PFSK-1 (cell line): Measurements from ENCODE around the gene FAIM2.

Source experiments
- FOXP2 ChIP-seq: optimal IDR thresholded peaks from 2 replicates; pipeline ENCODE3; 2011; ENCODE audit warnings: borderline replicate concordance, control low read depth, inconsistent platforms; ENCODE audit not compliant: insufficient read depth; ENCODE audit errors: extremely low read length, extremely low read depth
- POLR2AphosphoS5 ChIP-seq: IDR thresholded peaks from 2 replicates; pipeline ENCODE4 v1.6.1; 2012; ENCODE audit warnings: low read depth, mild to moderate bottlenecking, control low read depth, low read length, moderate library complexity
- REST ChIP-seq, 2 experiments: IDR thresholded peaks; 2 replicates each; pipeline versions ENCODE4 v1.6.1 to v1.8.0; 2011 to 2012; ENCODE audit warnings: low read depth in 2 of 2, low read length in 2 of 2, control low read depth in 1 of 2, inconsistent platforms in 1 of 2, mild to moderate bottlenecking in 1 of 2, moderate library complexity in 1 of 2; ENCODE audit not compliant: insufficient read depth in 1 of 2
- SIN3A ChIP-seq: IDR thresholded peaks from 2 replicates; pipeline ENCODE4 v1.6.1; 2012; ENCODE audit warnings: mild to moderate bottlenecking, low read length, moderate library complexity, borderline replicate concordance; ENCODE audit not compliant: insufficient read depth
- TAF1 ChIP-seq: IDR thresholded peaks from 2 replicates; pipeline ENCODE4 v1.6.1; 2012; ENCODE audit warnings: low read length, control low read depth, borderline replicate concordance; ENCODE audit not compliant: insufficient read depth

The FAIM2 gene

GRCh38 chr12:49909356-49909755, 5.7 kb upstream of the FAIM2 start:
- no peak for TF ChIP-seq FOXP2
- TF ChIP-seq POLR2AphosphoS5, result no peak
- TF ChIP-seq TAF1, result no peak
- TF ChIP-seq REST (IDR thresholded peaks at IDR 0.05; ENCODE audit: insufficient read depth in 1 of 2, low read depth in 2 of 2, low read length in 2 of 2), result no peak
- TF ChIP-seq SIN3A, result no peak

GRCh38 chr12:49907352-49907751, 3.7 kb upstream of the FAIM2 start:
- TF ChIP-seq FOXP2, result no peak
- no peak for TF ChIP-seq TAF1
- TF ChIP-seq SIN3A, result no peak
- no peak for TF ChIP-seq POLR2AphosphoS5
- no peak for TF ChIP-seq REST (IDR thresholded peaks at IDR 0.05; ENCODE audit: insufficient read depth in 1 of 2, low read depth in 2 of 2, low read length in 2 of 2)

- TF ChIP-seq SIN3A (no peak), TAF1 (no peak), FOXP2 (no peak), REST (IDR thresholded peaks at IDR 0.05; ENCODE audit: insufficient read depth in 1 of 2, low read depth in 2 of 2, low read length in 2 of 2) (no peak), POLR2AphosphoS5 (no peak)
Observed at GRCh38 chr12:49905718-49906314, 2.1 kb upstream of the FAIM2 start.

- TF ChIP-seq FOXP2 (no peak), POLR2AphosphoS5 (no peak)
Observed at GRCh38 chr12:49904601-49905000, 901 bp upstream of the FAIM2 start.

GRCh38 chr12:49903351-49903699, 375 bp downstream of the FAIM2 start:
- TF ChIP-seq TAF1 (no peak), FOXP2 (no peak), REST (IDR thresholded peaks at IDR 0.05; ENCODE audit: insufficient read depth in 1 of 2, low read depth in 2 of 2, low read length in 2 of 2) (no peak), POLR2AphosphoS5 (no peak), SIN3A (no peak)
